HG02870 (cell line): ENCODE data around the gene HOXA5.

Source experiments
- ATAC-seq: cut with Tn5 transposase; IDR thresholded peaks from one replicate; pipeline ENCODE4 v1.9.1; 2021; ENCODE audit warnings: mild to moderate bottlenecking, moderate library complexity; ENCODE audit not compliant: unreplicated experiment

The HOXA5 gene

DNA sequence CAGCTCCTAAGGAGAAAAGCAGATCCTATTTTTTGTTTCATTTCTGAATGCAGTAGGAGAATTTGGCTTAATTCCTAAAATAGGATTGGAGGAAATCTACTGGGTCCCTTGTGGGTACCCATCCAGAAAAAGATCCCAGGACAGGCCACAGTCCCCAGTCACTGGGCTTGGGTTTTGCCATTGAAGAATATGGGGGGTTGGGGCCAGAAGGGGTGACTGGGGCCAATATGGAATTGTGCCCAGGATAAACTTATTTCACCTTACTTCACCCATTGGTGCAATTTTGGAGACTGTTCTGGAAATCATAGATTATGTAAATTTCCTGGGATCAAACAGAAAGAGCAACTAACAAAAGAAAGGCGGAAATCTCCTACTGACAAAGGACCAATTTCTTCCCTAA lies 5.0 kb downstream of the HOXA5 start:
- no peak for ATAC-seq

DNA sequence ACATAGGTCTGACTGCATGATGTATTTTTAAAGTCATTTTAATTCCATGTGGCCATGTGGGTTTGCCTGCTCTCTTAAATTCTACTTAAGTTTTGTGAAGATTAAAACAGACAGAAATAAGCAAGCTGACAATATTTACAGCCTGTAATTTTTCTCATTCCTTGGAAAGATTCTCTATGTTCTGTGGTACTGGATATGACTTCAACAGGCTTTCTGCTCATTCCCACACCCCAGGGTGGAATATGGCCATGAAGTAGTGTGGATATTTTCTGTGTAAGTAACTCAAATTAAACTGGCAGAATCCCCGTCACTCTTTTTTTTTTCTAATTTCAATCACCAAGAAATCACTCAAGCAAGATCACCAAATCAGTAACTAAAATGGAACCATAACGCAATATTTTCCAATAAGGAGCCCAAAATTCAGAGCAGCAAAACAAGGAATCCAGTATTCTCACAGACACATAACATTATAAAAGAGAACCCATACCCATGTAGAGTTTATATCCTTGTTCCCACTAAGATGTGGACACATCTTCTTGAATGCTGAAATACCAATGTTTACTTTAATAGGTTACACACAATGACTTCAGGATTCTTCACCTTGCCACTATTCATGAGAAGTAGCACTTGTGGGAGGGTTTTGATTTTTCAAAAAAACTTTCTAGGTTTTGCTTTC lies 5.7 kb downstream of the HOXA5 start:
- no peak for ATAC-seq

GRCh38 chr7:27134392-27134791 lies 9.1 kb downstream of the HOXA5 start:
- no peak for ATAC-seq

- no peak for ATAC-seq
Measured at GRCh38 chr7:27133409-27134231, 9.9 kb downstream of the HOXA5 start.

- ATAC-seq = no peak
Measured at GRCh38 chr7:27132978-27133377, 10.5 kb downstream of the HOXA5 start.

DNA sequence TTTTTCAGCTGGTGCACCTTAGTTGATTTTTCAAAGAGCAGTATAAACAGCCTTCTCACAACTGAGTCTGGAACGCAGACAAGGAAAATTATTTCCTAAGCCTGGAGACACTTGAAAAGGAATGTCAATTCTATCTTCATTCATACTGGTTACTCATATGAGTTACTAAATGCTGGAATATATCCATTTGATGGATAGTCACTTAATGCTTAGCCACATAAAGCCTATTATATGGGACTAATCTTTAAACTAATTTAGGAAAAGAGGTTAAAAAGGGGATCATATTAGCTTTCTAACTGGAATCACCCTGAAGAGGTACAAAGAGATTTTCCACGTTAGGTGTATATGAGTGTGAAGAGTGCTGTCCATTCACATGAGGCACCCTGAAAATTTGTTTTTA lies 11.3 kb downstream of the HOXA5 start:
- ATAC-seq = no peak

DNA sequence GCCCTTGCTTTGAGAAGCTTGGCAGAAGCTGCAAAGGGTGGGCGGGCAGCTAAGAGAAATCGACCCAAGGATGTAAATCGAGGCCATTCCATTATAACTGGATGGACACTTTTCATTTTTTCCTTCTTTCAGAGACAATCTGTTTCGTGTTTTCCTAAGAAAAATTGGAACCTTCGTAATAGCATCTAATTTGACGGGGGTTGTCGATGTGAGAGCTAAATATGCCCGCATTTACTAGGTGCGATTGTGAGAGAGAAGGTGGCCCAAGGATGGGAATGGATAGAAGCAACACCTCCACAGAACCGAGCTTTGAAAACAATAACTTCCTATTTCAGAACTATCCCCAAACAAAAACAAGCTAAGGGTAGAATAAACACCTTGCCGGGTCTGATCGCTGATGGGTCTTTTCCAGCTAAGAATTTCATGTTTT lies 12.1 kb downstream of the HOXA5 start:
- ATAC-seq = no peak

GRCh38 chr7:27130540-27131389 lies 12.7 kb downstream of the HOXA5 start, which contains the start of gene HOXA4:
Gene HOXA4, minus strand, starts transcription at chr7:27130757. Its CDS starts 24 bp downstream, at chr7:27130733.
- no peak for ATAC-seq

- no peak for ATAC-seq
Measured at GRCh38 chr7:27129729-27130539, 13.5 kb downstream of the HOXA5 start.

- ATAC-seq = no peak
Measured at GRCh38 chr7:27128776-27129728, 14.4 kb downstream of the HOXA5 start.

GRCh38 chr7:27128034-27128433 lies 15.4 kb downstream of the HOXA5 start:
- ATAC-seq = no peak

DNA sequence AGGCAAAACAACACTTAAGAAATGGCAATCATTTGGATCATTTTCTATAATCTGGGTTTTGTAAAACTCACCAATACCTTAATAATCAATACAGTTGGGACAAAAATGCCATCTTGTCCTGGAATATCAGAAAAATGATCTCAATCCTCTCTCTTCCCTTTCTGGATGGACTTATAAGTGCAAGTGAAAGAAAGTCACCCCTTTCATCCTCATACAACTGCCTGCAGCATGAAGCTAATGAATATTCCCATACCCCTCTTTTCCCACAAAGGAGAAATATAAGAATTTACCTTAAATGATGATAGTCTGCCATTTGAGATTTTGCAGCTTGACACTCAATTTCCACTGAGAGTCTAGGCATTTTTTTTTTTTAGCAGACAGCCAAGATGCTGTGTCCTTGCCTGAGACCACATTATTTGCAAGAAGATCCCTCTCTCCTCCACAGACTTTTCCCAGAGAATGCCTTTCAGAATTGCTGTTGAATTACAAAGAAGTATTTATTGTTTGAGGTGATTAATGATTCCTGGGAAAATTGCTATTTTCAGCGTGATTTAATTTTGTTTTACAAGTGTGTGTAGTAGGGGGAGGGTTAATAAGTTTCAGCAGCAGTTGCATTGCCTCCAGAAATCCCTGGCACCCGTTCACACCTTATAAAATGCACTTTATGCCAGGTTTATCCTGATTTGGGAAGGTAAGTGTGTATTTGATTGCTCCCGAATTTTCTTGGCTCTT lies 16.7 kb downstream of the HOXA5 start:
- no peak for ATAC-seq

GRCh38 chr7:27125986-27126394 lies 17.5 kb downstream of the HOXA5 start:
- no peak for ATAC-seq

DNA sequence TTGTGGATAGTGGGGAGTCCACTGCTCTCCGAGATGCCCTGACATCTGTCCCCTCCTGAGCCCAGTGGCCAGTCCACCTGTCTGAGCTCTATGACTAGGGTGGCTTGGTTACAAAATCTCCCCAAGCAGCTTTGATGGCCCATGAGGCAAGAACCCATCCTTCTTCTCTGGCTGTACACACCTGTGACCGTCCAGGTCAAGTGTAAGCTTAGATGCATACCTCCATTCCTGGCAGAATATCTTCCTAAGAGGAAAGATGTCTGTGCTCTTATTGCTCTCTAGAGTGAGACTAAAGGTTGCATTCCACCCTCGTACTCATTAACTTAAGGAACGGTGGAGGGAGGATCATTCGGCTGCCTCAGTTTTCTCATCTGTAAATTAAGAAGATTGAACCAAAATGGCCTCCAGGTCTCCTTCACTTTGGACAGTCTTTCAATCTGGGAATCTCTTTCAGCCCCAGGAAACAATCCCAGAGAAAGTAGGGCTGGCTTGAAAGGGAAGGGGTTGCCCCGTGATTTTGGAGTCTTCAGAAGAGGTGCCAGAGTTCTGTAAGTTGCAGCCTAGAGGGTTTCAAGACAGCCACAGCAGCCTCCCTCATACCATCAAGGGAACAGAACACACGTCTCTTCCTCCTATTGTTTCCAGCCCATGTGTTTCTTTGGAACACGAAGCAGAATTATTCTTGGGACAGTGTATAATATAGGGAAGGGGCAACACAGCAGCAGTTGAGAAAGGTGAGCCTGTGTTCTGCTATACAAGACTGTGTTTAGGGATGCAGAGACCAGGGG lies 18.4 kb downstream of the HOXA5 start:
- ATAC-seq = no peak

DNA sequence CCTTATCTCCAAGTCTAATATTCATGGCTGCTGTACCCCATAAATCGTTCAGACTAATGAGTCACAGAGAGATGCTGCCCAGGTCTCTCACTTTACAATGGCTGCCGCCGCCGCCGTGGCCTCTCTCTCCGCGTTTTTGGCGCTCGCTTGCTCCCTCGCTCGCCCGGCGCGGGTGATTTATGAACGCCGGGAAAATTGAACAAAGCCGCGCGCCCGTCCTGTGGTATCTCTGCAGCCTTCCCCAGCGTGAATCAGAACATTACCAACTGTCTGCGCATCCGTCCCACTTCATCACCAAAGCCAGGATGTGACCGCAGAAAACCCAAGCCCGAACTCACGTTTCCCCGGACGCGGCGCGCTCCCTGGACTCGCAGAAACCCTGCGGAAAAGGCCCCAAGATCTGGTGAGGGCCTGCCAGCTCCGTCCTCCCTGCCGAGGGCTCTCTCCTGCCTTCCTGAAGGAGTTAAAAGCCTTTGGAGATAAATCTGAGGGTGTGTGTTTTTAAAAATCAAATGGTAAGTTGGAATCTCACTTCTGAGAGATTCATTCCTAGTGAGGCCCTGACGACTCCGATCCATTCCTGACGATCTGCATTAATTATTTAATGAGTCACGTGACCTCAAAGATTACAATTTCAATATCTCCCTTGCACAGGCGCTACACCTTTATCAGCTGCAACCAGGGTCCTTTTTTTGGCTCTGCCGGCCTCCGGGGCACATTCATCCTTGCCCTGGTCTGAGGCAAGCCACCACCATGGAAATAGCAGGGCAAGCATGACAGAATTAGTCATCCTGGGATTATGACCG lies 19.2 kb downstream of the HOXA5 start:
- no peak for ATAC-seq

DNA sequence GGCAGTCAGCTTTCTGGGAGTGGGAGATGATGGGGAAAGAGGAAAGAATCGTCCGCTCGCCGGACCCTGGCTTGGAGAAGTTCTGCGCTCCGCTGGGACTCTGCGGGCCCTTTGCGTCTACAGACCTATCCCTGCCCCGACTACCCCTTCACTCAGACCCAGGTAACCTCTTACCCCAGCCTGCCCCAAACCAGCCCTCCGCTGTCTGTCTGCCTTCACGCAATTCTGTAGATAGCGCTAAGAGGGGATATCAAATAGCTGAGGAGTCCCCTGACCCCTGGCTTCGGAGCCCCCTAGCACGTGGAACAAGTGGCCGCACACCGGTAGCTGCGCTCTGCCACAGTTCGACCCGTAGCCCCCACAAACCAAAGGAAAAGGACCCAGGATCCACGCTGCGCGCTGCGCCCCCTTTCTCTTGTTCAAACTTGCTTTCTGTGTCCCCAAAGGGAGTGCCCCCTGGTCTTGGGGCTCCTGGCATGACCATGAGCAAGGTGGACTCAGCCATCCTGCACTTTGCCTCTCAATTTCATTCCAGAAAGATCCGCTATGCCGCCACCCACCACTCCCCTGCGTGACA lies 19.9 kb downstream of the HOXA5 start:
- no peak for ATAC-seq

DNA sequence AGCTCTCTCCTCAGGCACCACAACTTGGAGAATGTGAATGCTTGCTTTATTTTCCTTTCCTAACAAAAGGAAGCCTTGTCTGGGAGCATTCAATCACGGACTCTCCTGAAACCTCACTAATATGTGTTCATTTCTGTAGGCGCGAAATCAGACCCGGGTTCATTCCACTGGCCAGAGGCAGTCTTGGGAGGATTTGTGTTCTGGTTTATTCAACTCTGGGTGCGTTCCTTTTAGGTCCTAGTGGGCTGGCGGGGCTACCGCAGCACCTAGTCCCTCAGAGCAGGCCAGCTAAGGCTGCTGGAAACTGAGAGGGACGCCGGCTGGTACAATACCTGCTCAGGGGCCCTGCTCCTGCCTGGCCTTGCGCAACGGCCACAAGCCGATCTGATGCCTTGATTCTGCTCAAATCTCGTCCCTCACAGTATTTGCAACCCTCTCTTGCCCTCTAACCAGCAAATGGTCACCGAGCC lies 20.4 kb downstream of the HOXA5 start:
- no peak for ATAC-seq
